Endothelial cell of umbilical vein (primary cell): Measurements from ENCODE around the gene OTUB1.

Source experiments
- POLR2A ChIP-seq: IDR thresholded peaks from 2 replicates; pipeline ENCODE4 v1.6.1; 2012; ENCODE audit warnings: low read depth, mild to moderate bottlenecking, control low read depth, low read length
- POLR2AphosphoS5 ChIP-seq: IDR thresholded peaks from 2 replicates; pipeline ENCODE4 v1.6.1; 2012; ENCODE audit warnings: low read depth, mild to moderate bottlenecking, control low read depth, low read length, moderate library complexity; ENCODE audit not compliant: insufficient read depth
- TF ChIP-seq, protein P1 (sequence below), 2 donors: IDR thresholded peaks; 1 replicate in 1 of 2; 2 replicates in 1 of 2; pipeline ENCODE4 v1.5.1; 2011; ENCODE audit warnings: low read length in 2 of 2, mild to moderate bottlenecking in 2 of 2, moderate library complexity in 2 of 2, control low read depth in 1 of 2, inconsistent platforms in 1 of 2, low read depth in 1 of 2; ENCODE audit not compliant: insufficient read depth in 1 of 2; ENCODE audit errors: extremely low read depth in 1 of 2
- TF ChIP-seq, protein P2 (sequence below): IDR thresholded peaks from 2 replicates; pipeline ENCODE4 v1.6.1; 2011; ENCODE audit not compliant: insufficient read depth, insufficient read length

DNA sequence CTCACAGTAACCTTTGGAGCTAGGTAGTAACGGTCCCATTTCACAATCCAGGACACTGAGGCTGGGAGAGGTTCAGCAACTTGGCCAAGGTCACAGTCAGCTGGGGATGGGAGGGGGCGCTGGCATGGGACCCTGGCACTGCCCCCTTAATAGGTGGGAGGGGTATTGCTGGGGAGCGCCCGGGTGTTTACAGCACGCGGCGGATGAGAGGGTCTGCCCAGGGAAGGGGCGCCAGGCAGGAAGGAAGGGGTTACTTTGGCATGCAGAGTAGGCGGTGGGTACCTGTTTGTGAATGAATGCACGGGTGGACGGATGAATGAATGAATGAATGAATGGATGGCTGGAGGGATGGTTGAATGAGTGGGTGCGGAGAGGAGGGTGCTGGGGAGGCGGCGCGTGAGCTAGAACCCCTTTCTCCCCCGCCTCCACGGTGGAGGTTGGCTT lies 48.9 kb downstream of the OTUB1 start:
- TF ChIP-seq POLR2A (no peak), POLR2AphosphoS5 (no peak)
- TF ChIP-seq, protein P1, sequence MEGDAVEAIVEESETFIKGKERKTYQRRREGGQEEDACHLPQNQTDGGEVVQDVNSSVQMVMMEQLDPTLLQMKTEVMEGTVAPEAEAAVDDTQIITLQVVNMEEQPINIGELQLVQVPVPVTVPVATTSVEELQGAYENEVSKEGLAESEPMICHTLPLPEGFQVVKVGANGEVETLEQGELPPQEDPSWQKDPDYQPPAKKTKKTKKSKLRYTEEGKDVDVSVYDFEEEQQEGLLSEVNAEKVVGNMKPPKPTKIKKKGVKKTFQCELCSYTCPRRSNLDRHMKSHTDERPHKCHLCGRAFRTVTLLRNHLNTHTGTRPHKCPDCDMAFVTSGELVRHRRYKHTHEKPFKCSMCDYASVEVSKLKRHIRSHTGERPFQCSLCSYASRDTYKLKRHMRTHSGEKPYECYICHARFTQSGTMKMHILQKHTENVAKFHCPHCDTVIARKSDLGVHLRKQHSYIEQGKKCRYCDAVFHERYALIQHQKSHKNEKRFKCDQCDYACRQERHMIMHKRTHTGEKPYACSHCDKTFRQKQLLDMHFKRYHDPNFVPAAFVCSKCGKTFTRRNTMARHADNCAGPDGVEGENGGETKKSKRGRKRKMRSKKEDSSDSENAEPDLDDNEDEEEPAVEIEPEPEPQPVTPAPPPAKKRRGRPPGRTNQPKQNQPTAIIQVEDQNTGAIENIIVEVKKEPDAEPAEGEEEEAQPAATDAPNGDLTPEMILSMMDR (IDR thresholded peaks at IDR 0.05; ENCODE audit: extremely low read depth in 1 of 2, insufficient read depth in 1 of 2, low read depth in 1 of 2, low read length in 2 of 2): no peak
- TF ChIP-seq, protein P2, sequence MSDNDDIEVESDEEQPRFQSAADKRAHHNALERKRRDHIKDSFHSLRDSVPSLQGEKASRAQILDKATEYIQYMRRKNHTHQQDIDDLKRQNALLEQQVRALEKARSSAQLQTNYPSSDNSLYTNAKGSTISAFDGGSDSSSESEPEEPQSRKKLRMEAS: no peak
